MM.1S (cell line): ENCODE results near the gene YWHAG.

Experiments used
- CTCF ChIP-seq: fragments of 300-600 bp; sonication (generic); IDR thresholded peaks from 2 replicates; pipeline ENCODE4 v1.5.1; 2016; ENCODE audit warnings: antibody characterized with exemption, low read length, mixed read lengths
- EZH2phosphoT487 ChIP-seq: fragments of 300-600 bp; sonication (generic); IDR thresholded peaks from 2 replicates; pipeline ENCODE4 v1.6.1; 2018; ENCODE audit warnings: antibody characterized with exemption, low read length

GRCh38 chr7:76392531-76393115, 33.8 kb upstream of the YWHAG start:
- TF ChIP-seq CTCF (no peak), EZH2phosphoT487 (no peak)
